GM23338 (cell line): ENCODE results near the gene THBS2. TPM values are rescaled to one million over a fixed set of nuclear protein-coding genes. Genes with fewer than 3 reads are reported as not detected.

Experiments
- ATAC-seq: fragments of 200-7000 bp; cut with Tn5 transposase; 3 replicates; pipeline ENCODE4 v1.9.1; 2020
- DNase-seq: peaks from one replicate; pipeline ENCODE4 v3.0.0-alpha.2; 2015; ENCODE audit warnings: low spot score
- H2AFZ ChIP-seq: fragments of 200-600 bp; sonication (generic); 2 replicates; pipeline ENCODE4 v1.8.0; 2016; ENCODE audit warnings: antibody characterized with exemption, mild to moderate bottlenecking, moderate library complexity
- H3F3A ChIP-seq: fragments of 200-600 bp; sonication (generic); replicated peaks from 2 replicates; pipeline ENCODE4 v1.8.0; 2017; ENCODE audit warnings: antibody characterized with exemption, mixed run types, low read depth
- H3K27ac ChIP-seq: fragments of 200-600 bp; sonication (generic); 2 replicates; pipeline ENCODE4 v1.6.1; 2016; ENCODE audit warnings: low read depth
- H3K27me3 ChIP-seq: fragments of 200-600 bp; sonication (generic); 2 replicates; pipeline ENCODE4 v1.8.0; 2016; ENCODE audit warnings: mild to moderate bottlenecking, mixed run types, moderate library complexity; ENCODE audit not compliant: insufficient read depth
- H3K36me3 ChIP-seq: fragments of 200-600 bp; sonication (generic); 2 replicates; pipeline ENCODE4 v1.8.0; 2016; ENCODE audit warnings: mild to moderate bottlenecking; ENCODE audit not compliant: insufficient read depth
- H3K4me1 ChIP-seq: fragments of 200-600 bp; sonication (generic); 2 replicates; pipeline ENCODE4 v1.8.0; 2016; ENCODE audit warnings: mild to moderate bottlenecking, moderate library complexity; ENCODE audit not compliant: insufficient read depth
- H3K4me2 ChIP-seq: fragments of 200-600 bp; sonication (generic); 2 replicates; pipeline ENCODE4 v1.7.1; 2017; ENCODE audit warnings: mixed run types
- H3K4me3 ChIP-seq: fragments of 200-600 bp; sonication (generic); 2 replicates; pipeline ENCODE4 v1.6.1; 2016; ENCODE audit warnings: mixed run types
- H3K79me2 ChIP-seq: fragments of 200-600 bp; sonication (generic); replicated peaks from 2 replicates; pipeline ENCODE4 v1.8.0; 2017; ENCODE audit warnings: mild to moderate bottlenecking; ENCODE audit not compliant: insufficient read depth
- H3K9me2 ChIP-seq: fragments of 200-600 bp; sonication (generic); 2 replicates; pipeline ENCODE4 v1.8.0; 2017; ENCODE audit not compliant: insufficient read depth
- H4K20me1 ChIP-seq: fragments of 200-600 bp; sonication (generic); replicated peaks from 2 replicates; pipeline ENCODE4 v1.8.0; 2017; ENCODE audit warnings: mild to moderate bottlenecking; ENCODE audit not compliant: insufficient read depth
- H3K27ac Mint-ChIP-seq: 2 replicates; pipeline ENCODE4 v1.8.0; 2020; ENCODE audit warnings: inconsistent platforms, mild to moderate bottlenecking, moderate library complexity, mixed read lengths
- H3K27me3 Mint-ChIP-seq: 3 replicates; pipeline ENCODE4 v1.8.0; 2022; ENCODE audit warnings: low read depth, mild to moderate bottlenecking, moderate library complexity, mixed read lengths, inconsistent platforms; ENCODE audit not compliant: insufficient read depth, poor library complexity
- H3K36me3 Mint-ChIP-seq: 3 replicates; pipeline ENCODE4 v1.8.0; 2021; ENCODE audit warnings: low read depth, mild to moderate bottlenecking, inconsistent platforms, moderate library complexity, mixed read lengths
- H3K4me1 Mint-ChIP-seq: 3 replicates; pipeline ENCODE4 v1.8.0; 2020; ENCODE audit warnings: mild to moderate bottlenecking, inconsistent platforms, mixed read lengths
- H3K4me3 Mint-ChIP-seq: 3 replicates; pipeline ENCODE4 v1.8.0; 2021; ENCODE audit warnings: moderate library complexity, mild to moderate bottlenecking, inconsistent platforms, mixed read lengths
- H3K9me3 Mint-ChIP-seq: 3 replicates; pipeline ENCODE4 v1.8.0; 2020; ENCODE audit warnings: moderate library complexity, mild to moderate bottlenecking, inconsistent platforms, mixed read lengths
- CREB1 ChIP-seq: fragments of 250-450 bp; sonication (Bioruptor Pico); IDR thresholded peaks from 2 replicates; pipeline ENCODE4 v1.5.0; 2020; ENCODE audit warnings: low read depth, mild to moderate bottlenecking, moderate library complexity
- ETS1 ChIP-seq: IDR thresholded peaks from 2 replicates; pipeline ENCODE4 v1.6.1; 2016; ENCODE audit warnings: antibody characterized with exemption
- EZH2phosphoT487 ChIP-seq: fragments of 200-600 bp; sonication (generic); IDR thresholded peaks from one replicate; pipeline ENCODE4 v1.8.1; 2018; ENCODE audit warnings: antibody characterized with exemption; ENCODE audit not compliant: unreplicated experiment
- JUNB ChIP-seq: IDR thresholded peaks from one replicate; pipeline ENCODE4 v1.6.1; 2016; ENCODE audit warnings: antibody characterized with exemption; ENCODE audit not compliant: unreplicated experiment
- NANOG ChIP-seq: IDR thresholded peaks from 2 replicates; pipeline ENCODE4 v1.6.1; 2016; ENCODE audit warnings: antibody characterized with exemption, borderline replicate concordance
- POLR2AphosphoS5 ChIP-seq: IDR thresholded peaks from 2 replicates; pipeline ENCODE4 v1.6.1; 2016; ENCODE audit warnings: antibody characterized with exemption, low read depth
- REST ChIP-seq: IDR thresholded peaks from one replicate; pipeline ENCODE4 v1.6.1; 2018; ENCODE audit warnings: antibody characterized with exemption; ENCODE audit not compliant: unreplicated experiment
- STAT1 ChIP-seq: IDR thresholded peaks from one replicate; pipeline ENCODE4 v1.6.1; 2016; ENCODE audit warnings: antibody characterized with exemption; ENCODE audit not compliant: unreplicated experiment
- ZNF114 ChIP-seq: fragments of 250-450 bp; sonication (Bioruptor Pico); IDR thresholded peaks from 2 replicates; pipeline ENCODE4 v1.5.0; 2020; ENCODE audit warnings: mild to moderate bottlenecking, moderate library complexity
- ZNF331 ChIP-seq: fragments of 250-450 bp; sonication (Bioruptor Pico); IDR thresholded peaks from 2 replicates; pipeline ENCODE4 v1.5.0; 2020; ENCODE audit warnings: low read depth, mild to moderate bottlenecking, moderate library complexity
- ZNF462 ChIP-seq: fragments of 250-450 bp; sonication (Bioruptor Pico); IDR thresholded peaks from 2 replicates; pipeline ENCODE4 v1.5.0; 2020; ENCODE audit warnings: mild to moderate bottlenecking, moderate library complexity
- polyA plus RNA-seq: library from polyadenylated mRNA; unstranded; fragments of >200 nt; fragmentation: Nextera tagmentation; extraction: Ambion mirVana; gene quantifications from 2 replicates; pipeline ENCODE4 v1.2.1, GENCODE V29; 2016
- total RNA-seq: library from RNA; depleted of rRNA; stranded (reverse); fragments of >200 nt; shearing (Covaris generic); gene quantifications from 2 replicates; pipeline ENCODE4 v1.2.3, GENCODE V29; 2014

Gene THBS2
- total and polyA plus RNA-seq, 2 experiments from 2014 or later: 7.9 to 44.7 TPM

- TF ChIP-seq NANOG: no peak
- TF ChIP-seq POLR2AphosphoS5: no peak
- no peak for TF ChIP-seq JUNB
- TF ChIP-seq CREB1 (CRISPR knock-in tag): no peak
- no peak for TF ChIP-seq ETS1
- TF ChIP-seq ZNF114 (CRISPR knock-in tag): no peak
- TF ChIP-seq EZH2phosphoT487: no peak
- no peak for TF ChIP-seq ZNF331 (CRISPR knock-in tag)
- no peak for TF ChIP-seq REST
- no peak for TF ChIP-seq STAT1
- TF ChIP-seq ZNF462 (CRISPR knock-in tag): no peak
- no peak; the same call in 2 of the 3 replicates for ATAC-seq
- H3K27me3 Mint-ChIP-seq: no peaks in the 10 kb centered on the region
- no peak for DNase-seq
- H3K27ac ChIP-seq: no peak overlapping the region
- no peaks in the 10 kb centered on the region for H4K20me1 ChIP-seq
- no peaks in the 10 kb centered on the region for H3K4me1 ChIP-seq
- H3K4me3 ChIP-seq: no peak overlapping the region
- H3K4me2 ChIP-seq: no peak overlapping the region
- H2AFZ ChIP-seq: no peak overlapping the region
- no peaks in the 10 kb centered on the region for H3K27me3 ChIP-seq
- H3K36me3 ChIP-seq: no peaks in the 10 kb centered on the region
- H3K9me3 Mint-ChIP-seq: no peaks in the 10 kb centered on the region; the same call in 2 of the 3 replicates
- no peak overlapping the region for H3K27ac Mint-ChIP-seq
- no peaks in the 10 kb centered on the region for H3K36me3 Mint-ChIP-seq
- no peaks in the 10 kb centered on the region for H3K4me1 Mint-ChIP-seq
- no peaks in the 10 kb centered on the region for H3F3A ChIP-seq
- H3K4me3 Mint-ChIP-seq: no peak overlapping the region
- H3K9me2 ChIP-seq: no peaks in the 10 kb centered on the region
- H3K79me2 ChIP-seq: no peaks in the 10 kb centered on the region
Observed at GRCh38 chr6:169285165-169285564, 31.5 kb upstream of the THBS2 start.
